Measurements from ENCODE around the gene ZNF823. TPM values are rescaled to one million over a fixed set of nuclear protein-coding genes. Genes with fewer than 3 reads are reported as not detected.

Gene ZNF823
- total and polyA plus RNA-seq, 9 of the 15 experiments (the other 6 are each of a cell fraction or from before 2014, with no cell fraction given): 4.0 to 13.4 (median 6.1) TPM

DNA sequence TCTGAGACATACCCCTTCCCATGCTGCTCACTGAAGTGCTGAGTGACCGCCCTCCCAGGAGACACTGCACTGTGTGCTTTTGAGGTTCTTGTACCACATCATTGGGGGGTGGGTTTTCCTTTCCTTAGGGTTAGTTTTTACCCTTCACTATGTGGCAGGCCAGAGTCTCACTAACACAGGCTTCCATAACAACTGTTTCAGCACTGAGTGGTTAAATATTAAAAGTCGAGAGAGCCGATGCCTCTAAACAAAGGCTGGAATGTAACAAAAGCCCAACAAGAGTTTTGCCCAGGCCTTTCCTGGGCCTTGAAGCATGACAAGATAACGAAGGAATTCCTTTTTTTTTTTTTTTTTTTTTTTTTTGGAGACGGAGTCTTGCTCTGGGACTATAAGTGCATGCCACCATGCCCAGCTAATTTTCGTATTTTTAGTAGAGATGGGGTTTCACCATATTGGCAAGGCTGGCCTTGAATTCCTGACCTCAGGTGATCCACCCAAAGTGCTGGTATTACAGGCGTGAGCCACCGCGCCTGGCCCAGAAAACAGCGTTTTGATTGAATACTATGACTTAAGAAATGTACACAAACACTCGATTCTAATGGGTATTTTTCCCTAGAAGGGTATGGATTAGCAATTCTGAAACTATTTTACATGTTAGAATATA lies 46.5 kb downstream of the ZNF823 start:
- ATAC-seq: no peak
- CTCF ChIA-PET (ENCODE audit: low intra/inter-chr PET ratio): no interaction called here
- H3K4me2 ChIP-seq (ENCODE audit: insufficient read depth, low read length): no peak overlapping the region

More for the DNA sequence above, 46.5 kb downstream of the ZNF823 start:
- DNase-seq (ENCODE audit: extremely low read depth in 1 of 4, low spot score in 3 of 4) (no peak), FAIRE-seq (no peak)
- Histone ChIP-seq H3K27me3 (ENCODE audit: control insufficient read depth in 2 of 2, insufficient read depth in 2 of 2, low read length in 2 of 2) (no peaks in the 10 kb centered on the region), H3K36me3 (ENCODE audit: control insufficient read depth, insufficient read depth, low read length) (peaks cover 3% of the 10 kb centered on the region; the same call in 1 of the 3 replicates), H3K79me2 (ENCODE audit: control insufficient read depth, insufficient read depth, low read length) (0 out of 3 replicates have a peak, but pooled peaks cover 3% of the 10 kb centered on the region), H3K4me1 (replicated peaks in 1 of 2; ENCODE audit: control insufficient read depth in 2 of 2, insufficient read depth in 2 of 2, low read length in 2 of 2) (peaks cover 4 to 6% of the 10 kb centered on the region in 2 experiments; a peak in 4 of 5 replicates), H3K4me3 (no peak overlapping the region), H2AFZ (ENCODE audit: low read depth, low read length) (no peak overlapping the region), H3K9me1 (ENCODE audit: control insufficient read depth, insufficient read depth, low read length) (no peaks in the 10 kb centered on the region), H3K9me3 (replicated peaks; ENCODE audit: control insufficient read depth, insufficient read depth, low read depth, low read length) (no peaks in the 10 kb centered on the region), H4K20me1 (replicated peaks; ENCODE audit: control insufficient read depth, insufficient read depth, low read length) (no peaks in the 10 kb centered on the region), H3K27ac (ENCODE audit: extremely low read depth, low read depth, low read length) (no peak overlapping the region), H3K9ac (ENCODE audit: insufficient read depth in 1 of 2, low read depth in 2 of 2, low read length in 2 of 2) (no peak overlapping the region)
- no peak for TF ChIP-seq ZNF696 (CRISPR knock-in tag; conservative IDR thresholded peaks at IDR 0.05)
- TF ChIP-seq ZNF436 (CRISPR knock-in tag; IDR thresholded peaks at IDR 0.05): no peak
- TF ChIP-seq ZNF134 (CRISPR knock-in tag; conservative IDR thresholded peaks at IDR 0.05): no peak
- no peak for TF ChIP-seq PHTF2 (CRISPR knock-in tag; IDR thresholded peaks at IDR 0.05)
- no peak for TF ChIP-seq LCOR (CRISPR knock-in tag; IDR thresholded peaks at IDR 0.05)
- TF ChIP-seq IFI16 (CRISPR knock-in tag; IDR thresholded peaks at IDR 0.05): no peak
- TF ChIP-seq, protein P1, sequence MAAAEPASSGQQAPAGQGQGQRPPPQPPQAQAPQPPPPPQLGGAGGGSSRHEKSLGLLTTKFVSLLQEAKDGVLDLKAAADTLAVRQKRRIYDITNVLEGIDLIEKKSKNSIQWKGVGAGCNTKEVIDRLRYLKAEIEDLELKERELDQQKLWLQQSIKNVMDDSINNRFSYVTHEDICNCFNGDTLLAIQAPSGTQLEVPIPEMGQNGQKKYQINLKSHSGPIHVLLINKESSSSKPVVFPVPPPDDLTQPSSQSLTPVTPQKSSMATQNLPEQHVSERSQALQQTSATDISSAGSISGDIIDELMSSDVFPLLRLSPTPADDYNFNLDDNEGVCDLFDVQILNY (CRISPR knock-in tag; IDR thresholded peaks at IDR 0.05): no peak
- no peak for TF ChIP-seq HSF4 (CRISPR knock-in tag; IDR thresholded peaks at IDR 0.05; ENCODE audit: borderline replicate concordance)
- TF ChIP-seq CBX8 (IDR thresholded peaks at IDR 0.05; ENCODE audit: borderline replicate concordance, extremely low read depth, low read depth, low read length, poor library complexity, severe bottlenecking): no peak
- no peak for TF ChIP-seq SMC3 (conservative IDR thresholded peaks at IDR 0.05; ENCODE audit: insufficient read depth, low read depth, low read length)
- no peak for TF ChIP-seq BDP1 (IDR thresholded peaks at IDR 0.05; ENCODE audit: insufficient read depth, insufficient read length)
- TF ChIP-seq, protein P2, sequence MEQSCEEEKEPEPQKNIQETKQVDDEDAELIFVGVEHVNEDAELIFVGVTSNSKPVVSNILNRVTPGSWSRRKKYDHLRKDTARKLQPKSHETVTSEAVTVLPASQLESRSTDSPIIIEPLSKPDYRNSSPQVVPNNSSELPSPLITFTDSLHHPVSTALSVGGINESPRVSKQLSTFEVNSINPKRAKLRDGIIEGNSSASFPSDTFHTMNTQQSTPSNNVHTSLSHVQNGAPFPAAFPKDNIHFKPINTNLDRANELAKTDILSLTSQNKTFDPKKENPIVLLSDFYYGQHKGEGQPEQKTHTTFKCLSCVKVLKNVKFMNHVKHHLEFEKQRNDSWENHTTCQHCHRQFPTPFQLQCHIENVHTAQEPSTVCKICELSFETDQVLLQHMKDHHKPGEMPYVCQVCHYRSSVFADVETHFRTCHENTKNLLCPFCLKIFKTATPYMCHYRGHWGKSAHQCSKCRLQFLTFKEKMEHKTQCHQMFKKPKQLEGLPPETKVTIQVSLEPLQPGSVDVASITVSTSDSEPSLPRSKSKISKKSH (CRISPR knock-in tag; IDR thresholded peaks at IDR 0.05): no peak
- no peak for TF ChIP-seq MXI1 (IDR thresholded peaks at IDR 0.05; ENCODE audit: low read depth, low read length)
- TF ChIP-seq LEF1 (IDR thresholded peaks at IDR 0.05): no peak
- no peak for TF ChIP-seq SMAD2 (IDR thresholded peaks at IDR 0.05; ENCODE audit: low read depth, low read length)
- POLR2A ChIA-PET: no interaction called here
- 83% methylated on average over 10 of the region's 11 CpGs for WGBS (ENCODE audit: insufficient coverage, low coverage, missing lambda C conversion rate)
- in situ Hi-C loops (cut with MboI) (no loop called here), intact Hi-C loops (cut with micrococcal nuclease) (loop anchor here (10.0 kb wide), 1 partner anchor 163 kb away; no protein-coding TSS in a partner anchor)
- BruUV-seq (replicated peaks): no TSS peak

Measured in K562 (cell line).